ENCODE data around the gene MB21D2. TPM values are rescaled to one million over a fixed set of nuclear protein-coding genes. Genes with fewer than 3 reads are reported as not detected.

Gene MB21D2
- total RNA-seq, 4 donors from 2014 or later = 1.5 to 3.8 (median 2.7) TPM

DNA sequence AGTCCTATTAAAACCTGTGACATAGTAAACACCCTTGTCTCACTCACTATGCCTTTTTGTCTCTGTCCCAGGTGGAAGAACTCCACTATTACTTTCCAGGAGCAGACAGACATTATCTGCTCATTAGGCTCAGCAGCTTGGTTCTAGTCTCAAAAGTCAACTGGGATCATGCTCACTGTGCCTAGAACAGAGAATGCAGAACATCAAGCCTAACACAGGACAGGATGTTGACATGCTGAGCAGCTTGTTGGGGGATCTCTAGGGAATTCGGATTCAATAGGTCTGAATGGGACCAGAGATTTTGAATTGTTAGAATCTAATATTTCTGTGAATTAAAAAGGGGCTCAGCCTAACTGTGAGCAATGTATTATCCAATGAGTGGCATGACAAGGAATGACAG is 6.4 kb downstream of the MB21D2 start:
- Histone ChIP-seq H3K27ac (no peak overlapping the region), H3K4me1 (peaks cover 10 to 17% of the 10 kb centered on the region in 2 donors), H3K9me3 (no peaks in the 10 kb centered on the region), H3K36me3 (no peaks in the 10 kb centered on the region), H3K27me3 (no peaks in the 10 kb centered on the region), H3K4me3 (no peak overlapping the region)
- ATAC-seq (no peak), DNase-seq (no peak)
- TF ChIP-seq, protein P1, sequence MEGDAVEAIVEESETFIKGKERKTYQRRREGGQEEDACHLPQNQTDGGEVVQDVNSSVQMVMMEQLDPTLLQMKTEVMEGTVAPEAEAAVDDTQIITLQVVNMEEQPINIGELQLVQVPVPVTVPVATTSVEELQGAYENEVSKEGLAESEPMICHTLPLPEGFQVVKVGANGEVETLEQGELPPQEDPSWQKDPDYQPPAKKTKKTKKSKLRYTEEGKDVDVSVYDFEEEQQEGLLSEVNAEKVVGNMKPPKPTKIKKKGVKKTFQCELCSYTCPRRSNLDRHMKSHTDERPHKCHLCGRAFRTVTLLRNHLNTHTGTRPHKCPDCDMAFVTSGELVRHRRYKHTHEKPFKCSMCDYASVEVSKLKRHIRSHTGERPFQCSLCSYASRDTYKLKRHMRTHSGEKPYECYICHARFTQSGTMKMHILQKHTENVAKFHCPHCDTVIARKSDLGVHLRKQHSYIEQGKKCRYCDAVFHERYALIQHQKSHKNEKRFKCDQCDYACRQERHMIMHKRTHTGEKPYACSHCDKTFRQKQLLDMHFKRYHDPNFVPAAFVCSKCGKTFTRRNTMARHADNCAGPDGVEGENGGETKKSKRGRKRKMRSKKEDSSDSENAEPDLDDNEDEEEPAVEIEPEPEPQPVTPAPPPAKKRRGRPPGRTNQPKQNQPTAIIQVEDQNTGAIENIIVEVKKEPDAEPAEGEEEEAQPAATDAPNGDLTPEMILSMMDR (IDR thresholded peaks at IDR 0.05 in 4 of 5, conservative IDR thresholded peaks at IDR 0.05 in 1 of 5) = no peak
- no peak for TF ChIP-seq POLR2A (IDR thresholded peaks at IDR 0.05)
- intact Hi-C loops (cut with DNase I; ENCODE audit: low total_unique reads) (no loop called here), in situ Hi-C loops (cut with MboI; ENCODE audit: low sequenced_read_pairs in 4 of 4) (loop anchor here in 1 of 4 donors (25.0 kb wide), 1 partner anchor 676 kb away; the partner anchor contains the start of gene OPA1)

DNA sequence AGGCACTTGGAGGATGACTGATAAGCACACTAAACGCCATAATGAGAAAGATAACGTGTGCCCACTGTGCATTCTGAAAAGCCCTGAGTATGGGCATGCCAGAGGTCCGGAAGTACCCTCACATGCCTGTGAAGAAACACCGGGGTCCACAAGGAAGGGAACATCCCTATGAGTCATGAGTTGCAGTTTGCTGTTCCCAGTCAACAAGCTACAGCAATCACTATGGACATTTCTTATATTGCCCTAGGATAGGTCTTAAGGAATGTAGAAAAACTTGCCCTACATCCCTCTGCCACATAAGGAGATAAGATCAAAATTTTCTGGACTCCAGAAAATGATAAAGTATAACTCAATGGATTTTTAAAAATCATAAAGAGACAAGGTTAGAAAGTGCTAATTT is 9.9 kb downstream of the MB21D2 start:
- H3K27me3 ChIP-seq = no peaks in the 10 kb centered on the region
- no peaks in the 10 kb centered on the region for H3K9me3 ChIP-seq
- in situ Hi-C loops (cut with MboI; ENCODE audit: low sequenced_read_pairs in 4 of 4) = loop anchor here in 1 of 4 donors (25.0 kb wide), 1 partner anchor 680 kb away; the partner anchor contains the start of gene OPA1
- H3K27ac ChIP-seq = no peak overlapping the region
- H3K4me3 ChIP-seq = no peak overlapping the region
- ATAC-seq = no peak
- TF ChIP-seq, protein P1 (IDR thresholded peaks at IDR 0.05 in 4 of 5, conservative IDR thresholded peaks at IDR 0.05 in 1 of 5) = no peak
- TF ChIP-seq POLR2A (IDR thresholded peaks at IDR 0.05) = no peak
- intact Hi-C loops (cut with DNase I; ENCODE audit: low total_unique reads) = no loop called here
- H3K4me1 ChIP-seq = peaks cover 0 to 8% of the 10 kb centered on the region in 2 donors
- DNase-seq = no peak
- H3K36me3 ChIP-seq = no peaks in the 10 kb centered on the region

DNA sequence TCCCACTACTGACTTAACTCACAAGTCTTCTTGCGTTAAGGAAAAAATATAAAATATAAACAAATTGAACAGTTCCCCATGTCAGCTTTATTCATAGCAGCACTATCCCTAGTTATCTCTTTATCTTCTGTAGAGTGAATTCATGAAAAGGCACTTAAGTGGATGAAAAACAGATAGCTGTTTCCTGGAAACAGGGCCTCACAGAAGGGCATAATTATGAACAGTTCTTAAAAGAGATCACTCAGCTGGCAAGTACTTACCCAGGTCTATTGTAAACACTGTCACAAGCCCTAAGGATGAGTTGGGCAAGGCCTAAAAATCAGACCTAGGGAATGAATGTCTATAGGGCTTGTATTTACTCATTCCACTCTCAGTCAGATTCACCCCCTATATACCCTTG is 10.7 kb downstream of the MB21D2 start:
- intact Hi-C loops (cut with DNase I; ENCODE audit: low total_unique reads) = no loop called here

DNA sequence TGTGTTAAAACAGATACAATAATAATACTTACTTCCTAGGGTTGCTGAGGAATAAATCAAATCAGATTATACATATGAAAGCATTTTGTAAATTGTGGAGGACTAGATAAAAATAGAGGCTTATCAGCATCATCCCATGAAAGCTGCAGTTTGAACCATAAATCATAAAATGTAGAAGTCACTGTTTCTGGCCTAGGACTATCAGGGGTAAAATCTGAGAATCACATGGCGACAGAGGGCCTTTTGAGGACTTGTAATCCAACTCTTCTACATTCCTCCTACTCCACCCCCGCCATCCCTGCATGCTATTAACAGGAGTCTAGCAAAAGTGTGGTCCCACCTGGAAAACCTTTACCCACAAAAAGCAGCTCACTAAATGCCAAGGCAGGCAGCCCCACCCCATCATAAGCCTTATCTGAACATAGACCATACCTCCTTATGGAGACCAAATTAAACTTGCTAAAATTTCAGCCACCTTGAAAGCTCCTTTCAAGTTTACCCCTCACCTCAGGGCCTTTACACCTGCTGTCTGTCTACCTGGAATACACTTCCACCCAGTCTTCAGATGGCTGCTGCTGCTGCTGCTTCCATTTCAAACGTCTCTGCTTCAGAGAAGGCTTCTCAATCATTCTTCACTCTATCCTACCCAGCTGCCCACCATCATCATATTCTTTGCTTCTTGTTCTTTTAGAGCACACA is 11.5 kb downstream of the MB21D2 start:
- DNase-seq (no peak), ATAC-seq (no peak)
- no peak for TF ChIP-seq POLR2A (IDR thresholded peaks at IDR 0.05)
- TF ChIP-seq, protein P1 (IDR thresholded peaks at IDR 0.05 in 4 of 5, conservative IDR thresholded peaks at IDR 0.05 in 1 of 5) = no peak
- in situ Hi-C loops (cut with MboI; ENCODE audit: low sequenced_read_pairs in 4 of 4) = loop anchor here in 1 of 4 donors (25.0 kb wide), 1 partner anchor 681 kb away; the partner anchor contains the start of gene OPA1
- intact Hi-C loops (cut with DNase I; ENCODE audit: low total_unique reads) = no loop called here
- no peaks in the 10 kb centered on the region for H3K36me3 ChIP-seq
- H3K27me3 ChIP-seq = no peaks in the 10 kb centered on the region
- no peaks in the 10 kb centered on the region for H3K9me3 ChIP-seq
- peaks cover 5 to 12% of the 10 kb centered on the region in 2 donors for H3K4me1 ChIP-seq
- no peak overlapping the region for H3K27ac ChIP-seq
- H3K4me3 ChIP-seq = no peak overlapping the region

More for the DNA sequence above, 10.7 kb downstream of the MB21D2 start:
- H3K9me3 ChIP-seq = no peaks in the 10 kb centered on the region
- no peak overlapping the region for H3K27ac ChIP-seq
- DNase-seq (no peak), ATAC-seq (no peak)
- H3K36me3 ChIP-seq = no peaks in the 10 kb centered on the region
- in situ Hi-C loops (cut with MboI; ENCODE audit: low sequenced_read_pairs in 4 of 4) = loop anchor here in 1 of 4 donors (25.0 kb wide), 1 partner anchor 680 kb away; the partner anchor contains the start of gene OPA1
- peaks cover 2 to 9% of the 10 kb centered on the region in 2 donors for H3K4me1 ChIP-seq
- no peak overlapping the region for H3K4me3 ChIP-seq
- no peak for TF ChIP-seq POLR2A (IDR thresholded peaks at IDR 0.05)
- TF ChIP-seq, protein P1 (IDR thresholded peaks at IDR 0.05 in 4 of 5, conservative IDR thresholded peaks at IDR 0.05 in 1 of 5) = no peak
- no peaks in the 10 kb centered on the region for H3K27me3 ChIP-seq

Measured in gastrocnemius medialis (tissue), 4 donors.